ENCODE measurements around the gene SLCO4A1. TPM values are rescaled to one million over a fixed set of nuclear protein-coding genes. Genes with fewer than 3 reads are reported as not detected.

The SLCO4A1 gene
- total and polyA plus RNA-seq, 2 donors (not counting 3 experiments of a cell fraction or from before 2014, with no cell fraction given) = 1.4 to 4.1 TPM

GRCh38 chr20:62658593-62659178 lies 16.4 kb downstream of the SLCO4A1 start:
- DNase-seq (ENCODE audit: low read depth, low spot score) (no peak), FAIRE-seq (no peak)
- Histone ChIP-seq H3K9me3 (replicated peaks; ENCODE audit: control insufficient read depth, insufficient read depth, low read length) (no peaks in the 10 kb centered on the region), H3K4me2 (ENCODE audit: insufficient read depth, low read length) (no peak overlapping the region), H3K27ac (ENCODE audit: insufficient read depth, low read depth, low read length) (no peak overlapping the region), H3K4me3 (replicated peaks in 1 of 3; ENCODE audit: insufficient read depth in 1 of 3, low read depth in 1 of 3, low read length in 3 of 3) (no peak overlapping the region), H3K4me1 (ENCODE audit: control insufficient read depth, extremely low read depth, insufficient read depth, low read length) (no peaks in the 10 kb centered on the region), H3K27me3 (ENCODE audit: control insufficient read depth in 2 of 2, insufficient read depth in 2 of 2, low read length in 2 of 2) (no peaks in the 10 kb centered on the region), H2AFZ (ENCODE audit: low read depth, low read length) (no peak overlapping the region), H3K79me2 (ENCODE audit: control insufficient read depth, insufficient read depth, low read length) (no peaks in the 10 kb centered on the region), H3K36me3 (ENCODE audit: control insufficient read depth in 2 of 2, extremely low read depth in 1 of 2, insufficient read depth in 2 of 2, low read length in 2 of 2) (no peaks in the 10 kb centered on the region), H3K9ac (replicated peaks; ENCODE audit: extremely low read depth, insufficient read depth, low read length) (no peak overlapping the region), H4K20me1 (replicated peaks; ENCODE audit: control insufficient read depth, extremely low read depth, insufficient read depth, low read length) (no peaks in the 10 kb centered on the region), H3K9me1 (replicated peaks; ENCODE audit: control insufficient read depth, extremely low read depth, insufficient read depth, low read length) (no peaks in the 10 kb centered on the region)
- dilution Hi-C loops (cut with MboI; ENCODE audit: extremely low pct_ligation_motif_present, low sequenced_read_pairs) (no loop called here), intact Hi-C loops (cut with micrococcal nuclease) (no loop called here)
- no TSS peak for BruUV-seq (replicated peaks)
- POLR2A ChIA-PET = no interaction called here
- TF ChIP-seq POLR2A (IDR thresholded peaks at IDR 0.05; ENCODE audit: low read depth, low read length) = no peak
- no peak for TF ChIP-seq MAX (IDR thresholded peaks at IDR 0.05; ENCODE audit: insufficient read depth, insufficient read length)
- TF ChIP-seq EZH2 (IDR thresholded peaks at IDR 0.05; ENCODE audit: borderline replicate concordance, low read depth, low read length, severe bottlenecking) = no peak
- no peak for TF ChIP-seq GATA2 (IDR thresholded peaks at IDR 0.05; ENCODE audit: insufficient read depth, insufficient read length, low read depth, low read length)
- no peak for TF ChIP-seq MYC (IDR thresholded peaks at IDR 0.05; ENCODE audit: low read depth, low read length)
- TF ChIP-seq, protein P1, sequence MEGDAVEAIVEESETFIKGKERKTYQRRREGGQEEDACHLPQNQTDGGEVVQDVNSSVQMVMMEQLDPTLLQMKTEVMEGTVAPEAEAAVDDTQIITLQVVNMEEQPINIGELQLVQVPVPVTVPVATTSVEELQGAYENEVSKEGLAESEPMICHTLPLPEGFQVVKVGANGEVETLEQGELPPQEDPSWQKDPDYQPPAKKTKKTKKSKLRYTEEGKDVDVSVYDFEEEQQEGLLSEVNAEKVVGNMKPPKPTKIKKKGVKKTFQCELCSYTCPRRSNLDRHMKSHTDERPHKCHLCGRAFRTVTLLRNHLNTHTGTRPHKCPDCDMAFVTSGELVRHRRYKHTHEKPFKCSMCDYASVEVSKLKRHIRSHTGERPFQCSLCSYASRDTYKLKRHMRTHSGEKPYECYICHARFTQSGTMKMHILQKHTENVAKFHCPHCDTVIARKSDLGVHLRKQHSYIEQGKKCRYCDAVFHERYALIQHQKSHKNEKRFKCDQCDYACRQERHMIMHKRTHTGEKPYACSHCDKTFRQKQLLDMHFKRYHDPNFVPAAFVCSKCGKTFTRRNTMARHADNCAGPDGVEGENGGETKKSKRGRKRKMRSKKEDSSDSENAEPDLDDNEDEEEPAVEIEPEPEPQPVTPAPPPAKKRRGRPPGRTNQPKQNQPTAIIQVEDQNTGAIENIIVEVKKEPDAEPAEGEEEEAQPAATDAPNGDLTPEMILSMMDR (IDR thresholded peaks at IDR 0.05; ENCODE audit: extremely low read depth in 1 of 2, insufficient read depth in 1 of 2, low read depth in 1 of 2, low read length in 2 of 2) = no peak
- no peak for TF ChIP-seq POLR2AphosphoS5 (IDR thresholded peaks at IDR 0.05; ENCODE audit: insufficient read depth, low read depth, low read length)
- TF ChIP-seq FOS (IDR thresholded peaks at IDR 0.05; ENCODE audit: borderline replicate concordance, insufficient read depth, low read length) = no peak
- TF ChIP-seq JUN (IDR thresholded peaks at IDR 0.05; ENCODE audit: borderline replicate concordance, insufficient read depth, insufficient read length, low read depth) = no peak
- CTCF ChIA-PET = no interaction called here
